Activated T-helper 1 cell treated with anti-CD3 and anti-CD28 coated beads, Interleukin-12 subunit alpha, Interleukin-12 subunit beta, Interleukin-2, Interleukin-4 antibody, amounts not matched to agents 30 ng/mL and 10 ng/mL and 1 ng/mL, durations not matched to agents 14 hours and 24 hours and 36 hours (primary cell): ENCODE data around the gene CCDC142. TPM values are rescaled to one million over a fixed set of nuclear protein-coding genes. Genes with fewer than 3 reads are reported as not detected.

Source experiments
- DNase-seq: peaks from one replicate; pipeline ENCODE4 v3.0.0; 2021; ENCODE audit warnings: low spot score
- H3K27ac Mint-ChIP-seq: one replicate; pipeline ENCODE4 v1.8.0; 2021; ENCODE audit warnings: mild to moderate bottlenecking, mixed read lengths
- H3K27me3 Mint-ChIP-seq: one replicate; pipeline ENCODE4 v1.8.0; 2022; ENCODE audit warnings: mild to moderate bottlenecking, moderate library complexity, mixed read lengths; ENCODE audit not compliant: insufficient read depth
- H3K36me3 Mint-ChIP-seq: one replicate; pipeline ENCODE4 v1.8.0; 2021; ENCODE audit warnings: low read depth, mixed read lengths
- H3K4me1 Mint-ChIP-seq: one replicate; pipeline ENCODE4 v1.8.0; 2021; ENCODE audit warnings: low read depth, mixed read lengths
- H3K4me3 Mint-ChIP-seq: one replicate; pipeline ENCODE4 v1.8.0; 2021; ENCODE audit warnings: mild to moderate bottlenecking, moderate library complexity, mixed read lengths
- H3K9me3 Mint-ChIP-seq: one replicate; pipeline ENCODE4 v1.8.0; 2021; ENCODE audit warnings: mixed read lengths
- intact Hi-C: fragments of 100-400 bp; cut with micrococcal nuclease; formaldehyde crosslinking; loops from one replicate; pipeline ENCODE4 v1.15.1; 2024
- total RNA-seq: library from RNA; stranded (reverse); gene quantifications from 2 replicates; pipeline ENCODE4 v1.2.3, GENCODE V29; 2022

CCDC142 gene
- total RNA-seq, 1 donor from 2014 or later = 36.3 TPM

DNA sequence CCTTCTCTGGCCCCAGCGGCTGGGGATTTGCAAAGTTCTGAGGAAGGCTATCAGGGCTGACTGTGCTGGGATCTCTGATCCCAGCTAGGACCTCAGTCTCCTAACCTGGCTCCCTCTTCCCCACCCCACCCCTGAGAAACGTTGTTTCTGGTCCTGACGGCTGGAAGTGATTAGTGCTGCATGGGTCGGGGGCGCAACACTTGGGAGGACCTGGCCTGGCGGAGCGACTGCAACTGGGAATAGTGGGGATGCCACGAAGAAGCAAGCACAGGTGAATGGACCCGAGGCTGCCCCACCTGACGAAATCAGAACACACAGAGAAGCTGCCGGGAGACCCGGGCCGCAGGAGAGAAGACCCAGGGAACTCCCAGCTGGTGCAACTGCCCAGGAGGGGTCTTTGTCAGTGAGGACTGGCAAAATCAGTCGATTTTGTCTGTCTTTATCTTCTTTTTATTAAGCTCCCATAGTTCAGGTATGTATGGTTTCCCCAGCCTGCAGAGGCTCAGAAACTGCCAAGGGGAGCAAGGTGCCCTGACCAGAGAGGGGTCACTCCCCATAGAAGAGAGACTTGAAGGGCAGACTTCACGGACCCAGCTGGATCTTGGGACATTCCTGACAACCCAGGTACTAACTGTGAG lies 17.3 kb upstream of the CCDC142 start:
- H3K4me1 Mint-ChIP-seq = peaks cover 57% of the 10 kb centered on the region
- intact Hi-C loops = no loop called here

DNA sequence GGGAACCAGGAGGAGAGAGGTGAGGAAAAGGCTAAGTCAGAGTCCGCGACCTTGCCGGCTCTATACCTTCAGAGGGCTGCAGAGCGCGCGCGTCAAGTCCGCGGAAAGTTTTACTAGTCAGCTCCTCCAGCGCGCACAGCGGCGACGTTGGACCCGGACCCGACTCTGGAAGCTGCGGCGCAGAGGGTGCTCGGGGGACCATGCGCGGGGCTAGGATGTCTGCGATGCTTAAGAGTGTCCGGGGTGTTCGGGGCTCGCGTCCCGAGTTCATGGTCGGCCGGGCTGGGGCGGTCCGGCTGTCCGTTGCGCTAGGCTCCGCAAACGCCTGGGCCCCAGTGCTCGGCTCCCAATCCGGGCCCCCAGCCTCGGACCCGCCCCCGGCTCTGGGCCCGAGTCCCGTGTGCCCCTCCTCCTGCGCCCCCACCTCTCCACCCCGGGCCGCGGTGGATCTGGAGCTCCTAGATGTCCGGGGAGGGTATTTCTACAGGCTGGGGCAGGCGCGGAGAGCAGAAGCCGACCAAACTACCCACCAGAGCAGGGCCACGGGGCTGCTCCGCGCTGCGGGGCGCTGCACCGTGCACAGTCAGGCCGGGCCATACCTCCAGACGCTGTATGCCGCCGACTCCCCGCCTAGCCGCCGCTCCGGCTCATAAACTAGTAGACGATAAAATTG lies 16.6 kb upstream of the CCDC142 start, which contains the start of gene LBX2:
Gene LBX2, minus strand, starts transcription at position 337 of the 673 bp plus-strand sequence. Its CDS starts 66 bp downstream, at position 271.
- H3K27me3 Mint-ChIP-seq = peaks cover 46% of the 10 kb centered on the region
- H3K4me3 Mint-ChIP-seq = peak within 1 kb of the TSS; percentile 93
- peak within 1 kb of the TSS; percentile 85 for H3K27ac Mint-ChIP-seq
- H3K36me3 Mint-ChIP-seq = peaks cover 32% of the 10 kb centered on the region
- intact Hi-C loops = no loop called here
- H3K4me1 Mint-ChIP-seq = peaks cover 50% of the 10 kb centered on the region
- no peaks in the 10 kb centered on the region for H3K9me3 Mint-ChIP-seq
- no peak for DNase-seq

More for the DNA sequence above, 17.3 kb upstream of the CCDC142 start:
- H3K4me3 Mint-ChIP-seq = peak overlapping the region; percentile 26
- H3K9me3 Mint-ChIP-seq = no peaks in the 10 kb centered on the region
- peaks cover 38% of the 10 kb centered on the region for H3K36me3 Mint-ChIP-seq
- H3K27ac Mint-ChIP-seq = no peak overlapping the region
- peaks cover 46% of the 10 kb centered on the region for H3K27me3 Mint-ChIP-seq
- no peak for DNase-seq

- Mint-ChIP-seq H3K27ac (peak overlapping the region; percentile 85), H3K4me1 (peaks cover 48% of the 10 kb centered on the region), H3K9me3 (no peaks in the 10 kb centered on the region), H3K4me3 (peak overlapping the region; percentile 93), H3K27me3 (peaks cover 44% of the 10 kb centered on the region), H3K36me3 (peaks cover 38% of the 10 kb centered on the region)
- intact Hi-C loops = loop anchor here (1.0 kb wide), 4 partner anchors 9 to 31 kb away; partner anchors contain the start of genes AUP1, HTRA2, PCGF1 and TLX2
- no peak for DNase-seq
Observed at GRCh38 chr2:74498500-74499266, 15.9 kb upstream of the CCDC142 start.

GRCh38 chr2:74497777-74498499 lies 15.1 kb upstream of the CCDC142 start:
- intact Hi-C loops = loop anchor here (1.0 kb wide), 4 partner anchors 9 to 31 kb away; partner anchors contain the start of genes AUP1, HTRA2, PCGF1 and TLX2
- H3K27ac Mint-ChIP-seq = peak overlapping the region; percentile 85
- H3K4me1 Mint-ChIP-seq = peaks cover 42% of the 10 kb centered on the region
- peaks cover 42% of the 10 kb centered on the region for H3K36me3 Mint-ChIP-seq
- no peaks in the 10 kb centered on the region for H3K9me3 Mint-ChIP-seq
- peak overlapping the region; percentile 93 for H3K4me3 Mint-ChIP-seq
- no peak for DNase-seq
- peaks cover 44% of the 10 kb centered on the region for H3K27me3 Mint-ChIP-seq

- Mint-ChIP-seq H3K27ac (peak overlapping the region; percentile 52), H3K36me3 (peaks cover 43% of the 10 kb centered on the region), H3K27me3 (peaks cover 38% of the 10 kb centered on the region), H3K9me3 (no peaks in the 10 kb centered on the region), H3K4me1 (peaks cover 35% of the 10 kb centered on the region), H3K4me3 (peak overlapping the region; percentile 93)
- no peak for DNase-seq
- intact Hi-C loops = no loop called here
Observed at GRCh38 chr2:74496997-74497776, 14.4 kb upstream of the CCDC142 start.

- intact Hi-C loops = no loop called here
- Mint-ChIP-seq H3K27me3 (peaks cover 22% of the 10 kb centered on the region), H3K36me3 (peaks cover 45% of the 10 kb centered on the region), H3K4me3 (no peak overlapping the region), H3K27ac (no peak overlapping the region), H3K9me3 (no peaks in the 10 kb centered on the region), H3K4me1 (peaks cover 26% of the 10 kb centered on the region)
- DNase-seq = no peak
Observed at GRCh38 chr2:74495440-74495839, 12.6 kb upstream of the CCDC142 start.

DNA sequence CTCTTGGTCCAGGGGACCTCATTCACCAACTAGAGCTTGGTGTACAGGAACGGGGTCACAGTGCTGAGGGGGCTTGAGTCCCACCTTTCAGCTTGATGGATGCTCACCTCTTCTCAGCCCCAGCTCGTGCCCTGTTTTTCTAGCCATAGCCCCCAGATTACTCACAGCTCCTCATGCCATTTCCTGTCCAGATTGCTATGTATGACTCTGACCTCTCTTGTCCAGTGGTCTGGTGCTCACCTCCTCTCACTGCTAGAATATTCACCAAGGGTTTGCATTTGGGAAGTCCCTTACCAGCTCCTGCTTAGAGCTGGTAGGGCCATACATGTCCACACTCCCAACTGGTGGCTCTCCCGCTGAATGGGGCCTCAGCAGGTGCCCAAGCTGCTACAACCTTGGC lies 10.7 kb upstream of the CCDC142 start:
- Mint-ChIP-seq H3K4me3 (no peak overlapping the region), H3K4me1 (peaks cover 13% of the 10 kb centered on the region), H3K36me3 (peaks cover 49% of the 10 kb centered on the region), H3K27me3 (peaks cover 9% of the 10 kb centered on the region), H3K9me3 (no peaks in the 10 kb centered on the region), H3K27ac (no peak overlapping the region)
- no peak for DNase-seq
- intact Hi-C loops = no loop called here

DNA sequence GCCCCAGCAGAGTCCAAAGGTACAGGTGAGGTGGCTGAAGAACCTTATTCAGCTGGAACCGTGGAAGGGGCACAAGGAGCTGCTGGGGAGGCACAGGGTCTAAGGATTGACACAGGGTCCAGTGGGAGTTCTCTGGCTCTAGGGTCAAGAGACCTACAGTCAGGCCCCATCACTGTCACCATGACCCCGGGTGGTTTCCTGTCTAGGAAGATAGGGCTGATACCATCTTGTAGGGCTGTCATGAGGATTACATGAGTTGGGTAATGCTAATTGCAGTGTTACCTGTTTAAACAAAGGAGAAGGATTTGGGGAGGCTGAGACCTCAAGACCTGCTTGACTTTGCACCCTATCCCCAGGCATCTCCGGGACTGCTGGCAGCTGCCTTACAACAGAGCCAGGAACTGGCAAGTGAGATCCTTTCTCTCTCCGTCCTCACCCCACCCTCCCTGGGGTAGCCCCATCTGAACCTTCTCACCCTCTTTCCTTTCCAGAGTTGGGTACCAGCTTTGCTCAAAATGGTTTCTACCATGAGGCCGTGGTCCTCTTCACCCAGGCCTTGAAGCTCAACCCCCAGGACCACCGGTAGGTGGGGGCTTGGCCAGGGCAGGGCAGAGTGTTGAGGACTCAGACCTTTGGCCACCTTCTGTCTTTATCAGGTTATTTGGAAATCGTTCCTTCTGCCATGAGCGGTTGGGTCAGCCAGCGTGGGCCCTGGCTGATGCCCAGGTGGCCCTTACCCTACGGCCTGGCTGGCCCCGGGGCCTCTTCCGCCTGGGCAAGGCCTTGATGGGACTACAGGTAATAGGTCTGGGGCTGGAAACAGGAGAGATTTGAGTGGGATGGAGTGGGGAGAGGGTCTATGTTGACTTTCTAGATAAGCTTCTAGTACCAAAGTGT lies 9.1 kb upstream of the CCDC142 start:
- Mint-ChIP-seq H3K27me3 (peaks cover 1% of the 10 kb centered on the region), H3K36me3 (peaks cover 45% of the 10 kb centered on the region), H3K9me3 (no peaks in the 10 kb centered on the region), H3K27ac (no peak overlapping the region), H3K4me1 (no peaks in the 10 kb centered on the region), H3K4me3 (no peak overlapping the region)
- DNase-seq = no peak
- intact Hi-C loops = no loop called here

DNA sequence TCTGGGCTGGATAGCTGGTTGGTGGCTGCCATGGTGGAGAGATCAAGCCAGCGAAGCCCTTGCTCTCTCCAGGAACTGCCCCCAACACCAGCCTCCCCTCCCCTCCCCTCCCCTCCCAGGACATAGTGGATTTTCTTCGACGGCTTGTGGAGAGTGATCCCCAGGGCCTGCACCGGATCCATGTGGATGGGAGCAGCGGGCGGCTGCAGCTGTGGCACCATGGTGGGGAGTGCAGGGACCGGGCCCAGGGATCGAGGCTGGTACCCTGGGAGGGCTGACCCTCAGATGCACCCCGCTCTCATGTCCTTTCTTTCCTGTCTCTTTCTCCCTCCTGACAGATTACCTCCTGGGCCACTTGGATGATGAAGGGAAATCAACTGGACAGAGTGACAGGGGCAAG lies 7.1 kb upstream of the CCDC142 start:
- no peak for DNase-seq
- Mint-ChIP-seq H3K4me3 (no peak overlapping the region), H3K4me1 (no peaks in the 10 kb centered on the region), H3K27ac (no peak overlapping the region), H3K36me3 (peaks cover 48% of the 10 kb centered on the region), H3K27me3 (no peaks in the 10 kb centered on the region), H3K9me3 (no peaks in the 10 kb centered on the region)
- intact Hi-C loops = no loop called here

GRCh38 chr2:74488643-74489481 lies 6.1 kb upstream of the CCDC142 start:
- Mint-ChIP-seq H3K27ac (no peak overlapping the region), H3K4me3 (no peak overlapping the region), H3K4me1 (peaks cover 5% of the 10 kb centered on the region), H3K27me3 (no peaks in the 10 kb centered on the region), H3K9me3 (no peaks in the 10 kb centered on the region), H3K36me3 (peaks cover 42% of the 10 kb centered on the region)
- intact Hi-C loops = no loop called here
- DNase-seq = no peak
